ENCODE results near the gene TM6SF1. TPM values are rescaled to one million over a fixed set of nuclear protein-coding genes. Genes with fewer than 3 reads are reported as not detected.
A peak's percentile ranks its signal among the peaks of the same experiment; 100 is the strongest.

Gene TM6SF1
- total RNA-seq, 1 donor from 2014 or later: 5.6 TPM

DNA sequence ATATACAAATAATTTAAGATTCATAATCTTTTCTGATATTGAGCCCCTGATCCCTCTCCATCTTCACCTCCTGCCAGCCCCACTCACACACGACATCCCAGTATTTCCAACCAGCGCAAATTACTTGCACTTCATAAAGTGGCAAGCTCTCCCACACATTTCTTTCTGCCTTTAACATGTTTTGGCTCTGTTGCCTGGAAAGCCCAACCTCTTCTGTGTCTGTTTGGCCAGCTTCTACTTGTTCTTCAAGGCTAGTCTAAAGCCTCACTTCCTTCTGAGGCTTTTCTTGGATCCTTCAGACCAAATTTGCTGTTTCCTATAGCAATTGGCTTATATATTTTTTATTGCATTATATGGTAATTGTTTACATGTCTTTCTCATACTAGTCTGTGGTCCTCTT is 5.1 kb upstream of the TM6SF1 start:
- DNase-seq (ENCODE audit: extremely low spot score, unreplicated experiment): no peak
- Mint-ChIP-seq H3K4me1 (ENCODE audit: unreplicated experiment) (peaks cover 6% of the 10 kb centered on the region), H3K27me3 (ENCODE audit: unreplicated experiment) (peaks cover 53% of the 10 kb centered on the region)

DNA sequence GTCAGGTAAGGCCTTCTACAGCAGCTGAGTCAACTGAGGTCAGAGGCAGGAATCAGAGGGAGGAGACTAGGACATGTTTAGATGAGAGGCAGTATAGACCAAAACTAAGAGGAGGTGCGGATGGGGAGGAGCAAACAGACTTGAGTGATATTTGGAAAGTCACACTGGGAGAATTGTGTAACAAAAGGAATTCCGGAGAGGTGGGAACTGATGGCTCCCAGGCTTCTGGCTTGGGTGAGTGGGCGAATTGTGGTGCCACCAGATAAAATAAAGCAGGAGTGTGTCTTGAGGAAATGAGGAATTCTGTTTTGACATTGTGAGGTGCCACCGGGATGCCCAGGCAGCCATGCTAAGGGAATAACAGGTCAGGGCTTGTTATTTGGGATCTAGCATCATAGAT is 3.3 kb upstream of the TM6SF1 start:
- Mint-ChIP-seq H3K27me3 (ENCODE audit: unreplicated experiment) (peaks cover 35% of the 10 kb centered on the region), H3K9me3 (ENCODE audit: unreplicated experiment) (no peaks in the 10 kb centered on the region), H3K4me3 (ENCODE audit: unreplicated experiment) (no peak overlapping the region), H3K4me1 (ENCODE audit: unreplicated experiment) (peaks cover 18% of the 10 kb centered on the region), H3K27ac (ENCODE audit: unreplicated experiment) (no peak overlapping the region), H3K36me3 (ENCODE audit: unreplicated experiment) (no peaks in the 10 kb centered on the region)
- no peak for DNase-seq (ENCODE audit: extremely low spot score, unreplicated experiment)
- TF ChIP-seq, protein P1, sequence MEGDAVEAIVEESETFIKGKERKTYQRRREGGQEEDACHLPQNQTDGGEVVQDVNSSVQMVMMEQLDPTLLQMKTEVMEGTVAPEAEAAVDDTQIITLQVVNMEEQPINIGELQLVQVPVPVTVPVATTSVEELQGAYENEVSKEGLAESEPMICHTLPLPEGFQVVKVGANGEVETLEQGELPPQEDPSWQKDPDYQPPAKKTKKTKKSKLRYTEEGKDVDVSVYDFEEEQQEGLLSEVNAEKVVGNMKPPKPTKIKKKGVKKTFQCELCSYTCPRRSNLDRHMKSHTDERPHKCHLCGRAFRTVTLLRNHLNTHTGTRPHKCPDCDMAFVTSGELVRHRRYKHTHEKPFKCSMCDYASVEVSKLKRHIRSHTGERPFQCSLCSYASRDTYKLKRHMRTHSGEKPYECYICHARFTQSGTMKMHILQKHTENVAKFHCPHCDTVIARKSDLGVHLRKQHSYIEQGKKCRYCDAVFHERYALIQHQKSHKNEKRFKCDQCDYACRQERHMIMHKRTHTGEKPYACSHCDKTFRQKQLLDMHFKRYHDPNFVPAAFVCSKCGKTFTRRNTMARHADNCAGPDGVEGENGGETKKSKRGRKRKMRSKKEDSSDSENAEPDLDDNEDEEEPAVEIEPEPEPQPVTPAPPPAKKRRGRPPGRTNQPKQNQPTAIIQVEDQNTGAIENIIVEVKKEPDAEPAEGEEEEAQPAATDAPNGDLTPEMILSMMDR (IDR thresholded peaks at IDR 0.05): no peak

More for the DNA sequence above, 5.1 kb upstream of the TM6SF1 start:
- no peak overlapping the region for H3K27ac Mint-ChIP-seq (ENCODE audit: unreplicated experiment)
- TF ChIP-seq, protein P1 (IDR thresholded peaks at IDR 0.05): no peak
- peaks cover 3% of the 10 kb centered on the region for H3K9me3 Mint-ChIP-seq (ENCODE audit: unreplicated experiment)
- no peaks in the 10 kb centered on the region for H3K36me3 Mint-ChIP-seq (ENCODE audit: unreplicated experiment)
- H3K4me3 Mint-ChIP-seq (ENCODE audit: unreplicated experiment): no peak overlapping the region

DNA sequence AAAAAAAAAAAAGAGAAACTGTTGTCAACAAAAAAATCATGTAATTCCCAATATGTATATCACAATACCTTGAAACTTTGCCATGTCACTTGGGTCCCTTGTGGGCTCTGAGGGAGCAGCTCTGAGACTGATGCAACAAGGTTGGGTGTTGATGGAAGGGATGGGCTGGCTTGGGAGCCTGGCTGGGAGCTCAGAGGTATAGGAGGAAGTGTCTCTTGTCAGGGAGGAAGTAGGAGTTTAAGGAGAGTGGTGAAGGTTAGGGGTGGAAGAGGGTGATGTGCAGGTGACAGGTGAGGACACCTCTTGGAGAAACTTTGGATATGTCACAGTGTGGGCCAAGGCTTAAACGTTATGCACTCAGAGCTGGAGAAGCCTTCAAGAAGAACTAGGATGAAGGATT is 2.0 kb upstream of the TM6SF1 start:
- H3K27me3 Mint-ChIP-seq (ENCODE audit: unreplicated experiment): peaks cover 22% of the 10 kb centered on the region
- no peak overlapping the region for H3K4me3 Mint-ChIP-seq (ENCODE audit: unreplicated experiment)
- TF ChIP-seq, protein P1 (IDR thresholded peaks at IDR 0.05): no peak
- peak overlapping the region; percentile 31 for H3K27ac Mint-ChIP-seq (ENCODE audit: unreplicated experiment)
- no peak for DNase-seq (ENCODE audit: extremely low spot score, unreplicated experiment)
- no peaks in the 10 kb centered on the region for H3K36me3 Mint-ChIP-seq (ENCODE audit: unreplicated experiment)
- peaks cover 26% of the 10 kb centered on the region for H3K4me1 Mint-ChIP-seq (ENCODE audit: unreplicated experiment)
- no peaks in the 10 kb centered on the region for H3K9me3 Mint-ChIP-seq (ENCODE audit: unreplicated experiment)

DNA sequence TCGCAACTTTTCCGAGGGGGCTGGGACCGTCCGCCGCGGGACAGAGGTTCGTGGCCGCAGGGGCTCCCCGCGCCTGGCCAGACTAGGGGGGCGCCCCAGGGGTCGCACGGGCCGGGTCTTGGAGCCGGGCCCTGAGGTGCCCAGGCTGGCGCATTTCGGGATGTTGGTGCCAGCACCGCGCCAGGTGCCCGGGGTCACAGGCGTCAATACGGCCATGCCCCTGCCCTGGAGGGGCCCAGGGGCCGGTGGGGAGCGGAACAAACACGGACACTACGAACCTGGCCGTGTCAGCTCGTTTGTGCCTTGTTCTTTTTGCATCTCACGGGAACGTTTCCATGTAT is 366 bp downstream of the TM6SF1 start:
- Mint-ChIP-seq H3K4me3 (ENCODE audit: unreplicated experiment) (peak overlapping the region; percentile 74), H3K36me3 (ENCODE audit: unreplicated experiment) (no peaks in the 10 kb centered on the region), H3K27ac (ENCODE audit: unreplicated experiment) (peak overlapping the region; percentile 65), H3K9me3 (ENCODE audit: unreplicated experiment) (no peaks in the 10 kb centered on the region), H3K27me3 (ENCODE audit: unreplicated experiment) (no peaks in the 10 kb centered on the region), H3K4me1 (ENCODE audit: unreplicated experiment) (peaks cover 45% of the 10 kb centered on the region)
- no peak for DNase-seq (ENCODE audit: extremely low spot score, unreplicated experiment)
- TF ChIP-seq, protein P1 (IDR thresholded peaks at IDR 0.05): no peak

DNA sequence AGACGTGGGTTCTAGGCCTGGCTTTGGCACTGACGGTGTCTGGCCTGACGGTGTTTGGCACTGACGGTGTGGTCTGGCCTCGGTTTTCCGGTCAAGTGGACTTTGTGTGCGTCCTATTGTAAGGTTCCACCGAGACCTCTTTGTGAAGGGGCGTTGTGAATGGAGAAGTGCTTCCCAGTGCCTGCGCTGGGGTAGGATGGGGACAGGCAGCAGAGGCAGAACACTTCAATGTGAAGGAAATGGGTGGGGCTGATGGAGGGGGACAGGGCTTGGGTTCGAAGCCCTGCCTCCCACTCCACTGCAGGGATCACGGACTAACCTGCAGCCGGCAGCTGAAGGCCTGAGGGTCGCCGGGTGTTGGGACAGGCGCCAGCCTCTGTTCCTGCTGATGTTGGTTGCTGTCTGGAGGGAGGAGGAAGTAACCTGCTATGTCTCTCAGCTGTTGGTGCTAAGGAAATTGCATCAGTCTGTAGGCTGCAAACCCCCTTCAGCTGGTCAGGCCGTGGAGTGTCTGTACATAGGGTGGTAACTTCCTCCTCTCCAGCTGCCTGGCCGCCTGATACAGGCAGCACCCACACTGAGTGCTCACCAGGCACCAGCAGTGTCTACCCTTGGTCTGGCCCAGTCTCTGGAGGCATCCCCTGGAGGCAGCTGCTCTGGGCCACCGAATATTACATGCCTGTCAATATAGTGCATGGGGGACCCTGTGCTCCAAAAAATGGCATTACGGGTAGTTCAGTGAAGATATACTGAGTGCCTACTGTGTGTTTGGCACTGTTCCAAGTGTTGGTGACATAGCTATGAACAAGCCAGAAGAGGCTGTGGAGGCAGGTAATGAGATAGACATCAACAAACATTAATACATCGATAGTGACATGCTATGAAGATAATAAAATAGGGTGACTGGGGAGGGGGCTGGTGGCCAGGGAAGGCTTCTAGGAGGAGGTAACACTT is 1.1 kb downstream of the TM6SF1 start:
- no peak for DNase-seq (ENCODE audit: extremely low spot score, unreplicated experiment)
- no peaks in the 10 kb centered on the region for H3K9me3 Mint-ChIP-seq (ENCODE audit: unreplicated experiment)
- no peaks in the 10 kb centered on the region for H3K36me3 Mint-ChIP-seq (ENCODE audit: unreplicated experiment)
- TF ChIP-seq, protein P1 (IDR thresholded peaks at IDR 0.05): no peak
- peaks cover 53% of the 10 kb centered on the region for H3K4me1 Mint-ChIP-seq (ENCODE audit: unreplicated experiment)
- H3K27me3 Mint-ChIP-seq (ENCODE audit: unreplicated experiment): no peaks in the 10 kb centered on the region
- peak overlapping the region; percentile 65 for H3K27ac Mint-ChIP-seq (ENCODE audit: unreplicated experiment)
- H3K4me3 Mint-ChIP-seq (ENCODE audit: unreplicated experiment): peak overlapping the region; percentile 74
